HG02642 (cell line): ENCODE results near the gene S100A12.

Experiments used
- ATAC-seq: cut with Tn5 transposase; IDR thresholded peaks from one replicate; pipeline ENCODE4 v1.9.1; 2021; ENCODE audit warnings: mild to moderate bottlenecking; ENCODE audit not compliant: unreplicated experiment, poor library complexity

Gene S100A12

DNA sequence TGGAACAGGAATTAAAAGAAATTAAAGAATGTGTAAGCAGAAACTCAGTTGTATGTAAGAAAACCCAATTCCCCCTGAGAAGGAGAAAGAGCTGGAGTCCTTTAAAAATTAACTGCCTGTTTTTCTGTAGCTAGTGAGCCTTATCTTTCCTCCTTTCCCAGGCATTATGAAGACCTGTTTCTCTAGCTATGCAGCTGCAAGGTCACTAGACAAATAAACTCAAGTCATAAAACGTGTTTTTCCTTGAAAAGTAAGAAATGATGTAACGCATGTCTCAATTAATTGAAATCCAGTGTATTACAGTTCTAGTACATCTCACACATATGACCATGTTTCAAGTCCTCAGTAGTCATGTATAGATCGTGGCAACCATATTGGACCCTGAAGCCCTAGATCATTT, 5.3 kb downstream of the S100A12 start:
- ATAC-seq, result no peak

DNA sequence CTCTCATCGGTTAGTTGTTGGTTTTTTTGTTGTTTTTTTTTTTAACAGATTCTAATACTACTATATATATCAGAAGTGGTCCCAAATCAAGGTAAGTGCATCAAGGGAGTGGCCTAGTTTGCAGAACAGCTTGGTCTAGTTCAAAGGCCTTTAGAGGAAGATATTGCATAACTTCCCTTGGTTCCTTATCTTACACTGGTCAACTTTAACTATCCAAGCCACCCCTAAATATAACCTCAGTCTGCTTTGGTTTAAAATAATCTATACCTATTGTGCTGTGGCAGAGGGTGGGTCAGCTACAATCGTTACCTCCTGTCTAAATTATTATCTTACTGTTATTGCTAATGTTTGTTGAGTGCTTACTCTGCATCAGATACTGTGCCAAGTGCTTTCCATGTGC, 6.9 kb downstream of the S100A12 start:
- ATAC-seq, result no peak

DNA sequence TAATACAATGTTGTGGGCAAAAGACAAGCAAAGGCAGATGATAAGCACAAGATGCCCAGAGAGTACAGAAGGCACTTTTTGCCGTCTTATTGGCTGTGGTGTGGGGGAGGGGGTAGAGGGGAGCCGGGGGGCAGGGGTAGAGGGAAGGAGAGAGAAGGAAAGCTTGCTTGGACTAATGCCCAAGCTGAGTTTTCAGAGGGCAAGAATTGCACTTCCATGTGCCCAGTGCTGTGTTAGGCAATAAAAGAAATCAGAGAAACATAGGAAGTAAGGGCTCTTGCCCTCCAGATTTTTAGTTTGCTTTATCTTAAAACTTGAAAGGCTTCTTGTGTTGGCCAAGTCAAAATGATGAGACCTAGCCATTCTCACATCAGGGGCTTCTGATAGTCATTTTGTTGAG, 8.3 kb downstream of the S100A12 start:
- ATAC-seq, result no peak

DNA sequence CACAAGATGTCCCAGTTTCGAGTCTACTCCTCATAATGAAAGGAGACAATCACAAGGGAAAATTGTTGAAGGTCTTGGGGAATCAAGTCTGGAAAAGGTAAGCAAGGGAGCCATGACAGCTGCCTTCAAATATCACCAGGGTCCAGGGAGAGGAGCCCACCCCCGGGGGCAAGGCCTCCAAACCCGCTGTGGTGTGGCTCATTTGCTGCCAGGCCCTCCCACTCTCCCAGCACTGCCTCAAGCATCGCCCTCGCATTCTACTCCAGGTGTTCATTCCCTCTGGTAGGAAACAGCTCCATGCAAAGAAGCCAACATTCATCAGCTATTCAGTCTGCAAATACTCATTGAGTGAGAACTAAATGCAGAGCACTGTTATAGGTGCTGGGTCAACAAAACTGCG, 9.2 kb downstream of the S100A12 start:
- no peak for ATAC-seq

DNA sequence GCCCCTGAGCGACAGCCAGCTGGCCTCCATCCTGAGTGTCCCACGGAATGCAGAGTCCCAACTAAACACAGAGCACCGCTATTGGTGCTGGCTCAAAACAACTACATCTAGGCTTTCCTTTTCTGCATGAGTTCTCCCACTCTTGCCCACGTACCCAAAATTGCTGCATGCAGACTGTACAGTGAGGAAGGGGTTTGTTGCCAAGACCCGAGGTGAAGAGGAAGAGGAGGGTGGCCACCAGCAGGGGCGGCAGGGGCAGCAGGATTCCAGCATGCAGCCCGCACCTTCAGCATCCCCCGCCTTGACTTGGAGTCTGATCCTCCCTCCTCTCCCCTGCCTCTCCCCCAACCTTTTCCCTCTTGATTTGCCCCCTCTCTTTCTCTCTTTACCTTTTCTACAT, 9.7 kb downstream of the S100A12 start:
- no peak for ATAC-seq

DNA sequence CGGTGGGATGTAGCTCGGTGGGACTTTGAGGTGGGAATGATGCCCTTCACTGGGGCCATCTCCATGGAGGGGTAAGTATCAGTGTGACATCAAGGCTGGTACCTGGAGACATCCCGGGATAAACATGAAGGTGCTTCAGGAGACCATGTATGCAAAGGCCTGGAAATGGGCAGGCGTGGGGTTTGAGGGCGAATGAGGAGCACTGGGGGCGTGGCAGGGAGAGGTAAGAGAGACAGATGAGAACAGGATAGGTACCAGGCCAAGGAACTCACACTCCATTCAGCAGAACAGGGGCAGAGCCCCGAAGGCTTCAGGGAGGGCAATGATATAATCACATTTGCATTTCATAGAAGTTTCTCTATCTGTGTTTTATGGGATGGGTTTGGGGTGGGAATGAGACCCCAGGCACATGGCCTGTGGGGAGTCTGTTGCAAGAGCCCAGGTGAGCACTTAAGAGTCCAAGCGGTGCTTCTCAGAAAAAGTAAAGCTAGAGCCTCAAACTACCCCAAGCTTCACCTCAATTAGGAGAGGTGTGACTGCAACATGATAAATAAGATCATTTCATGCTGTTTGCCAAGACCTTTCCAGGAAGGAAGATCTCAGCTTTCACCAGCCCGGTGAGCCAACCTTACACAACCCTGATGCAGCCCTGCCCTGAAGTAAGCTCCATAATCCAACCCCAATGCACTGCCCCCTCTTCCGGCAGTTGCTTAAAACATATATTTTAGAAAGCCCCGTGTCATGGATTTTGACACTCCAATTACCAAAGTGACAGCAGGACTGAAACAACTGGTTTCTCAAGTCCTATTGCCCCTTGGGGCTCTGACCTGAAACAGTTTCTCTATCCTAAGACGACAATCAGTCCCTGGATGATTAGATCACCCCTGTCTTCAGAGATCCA, 10.4 kb downstream of the S100A12 start:
- ATAC-seq, result no peak

DNA sequence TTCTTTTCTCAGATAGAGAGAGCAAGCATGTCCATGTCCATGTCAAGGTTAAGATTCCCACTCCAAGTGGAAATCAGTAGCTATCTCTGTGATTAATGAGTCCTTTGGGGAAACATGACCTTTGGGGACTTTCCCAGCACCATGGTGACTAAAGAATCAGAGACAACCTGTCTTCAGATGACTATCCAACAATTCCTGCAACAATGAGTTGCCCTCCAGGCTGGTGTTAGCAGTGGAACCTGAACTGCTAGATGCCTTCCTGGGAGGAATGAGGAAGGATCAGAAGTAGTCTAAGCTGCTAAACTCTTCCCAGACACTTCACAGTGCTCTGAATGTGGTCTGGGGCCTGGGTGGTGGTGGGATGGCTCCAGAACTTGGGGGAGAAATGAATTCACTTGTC, 11.3 kb downstream of the S100A12 start:
- no peak for ATAC-seq

DNA sequence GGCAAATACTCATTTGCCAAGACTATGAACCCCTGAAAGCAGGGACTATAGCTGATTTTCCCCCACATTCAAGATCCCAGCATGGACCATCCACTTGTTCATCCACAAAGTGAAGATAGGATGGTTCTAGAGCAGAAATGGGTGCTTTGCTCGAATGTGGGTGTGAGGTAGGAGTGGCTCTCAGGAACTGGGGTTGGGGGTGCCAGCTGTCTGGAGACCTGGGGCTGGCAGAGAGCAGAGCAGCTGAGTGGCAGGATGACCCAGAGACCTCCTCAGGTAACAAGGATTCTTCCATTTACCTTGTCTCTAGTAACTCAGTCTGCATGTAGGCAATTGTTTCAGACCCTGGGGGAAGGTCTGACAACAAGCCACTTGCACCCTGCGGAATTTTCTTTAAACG, 11.8 kb downstream of the S100A12 start:
- ATAC-seq, result no peak

DNA sequence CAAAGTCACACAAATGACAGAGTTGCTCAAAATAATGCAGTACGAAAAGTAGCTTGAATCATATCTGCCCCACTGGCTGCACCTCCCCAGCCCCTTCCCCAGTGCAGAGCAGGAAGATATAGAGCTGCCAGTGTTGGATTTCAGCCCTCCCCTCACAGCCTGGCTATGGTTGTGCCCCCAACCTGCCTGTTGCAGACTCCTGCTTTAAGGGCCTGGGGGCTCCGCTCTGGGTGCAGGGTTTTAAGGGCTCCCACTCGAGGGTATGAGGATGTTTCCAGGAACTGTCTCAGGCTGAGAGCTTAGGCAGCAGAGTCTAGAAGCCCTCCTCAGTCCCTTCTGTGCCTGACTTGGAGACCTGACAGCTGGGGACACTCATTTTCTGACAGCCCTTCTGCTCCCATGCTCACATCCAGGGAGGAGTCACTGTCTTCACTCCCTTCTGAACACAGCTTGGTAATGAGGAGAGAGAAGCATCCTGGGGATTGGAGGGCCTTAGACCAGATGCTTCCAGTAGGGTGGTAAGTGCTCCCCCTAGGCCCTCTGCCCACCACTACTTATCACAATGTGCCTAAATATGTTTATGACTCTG, 13.1 kb downstream of the S100A12 start:
- no peak for ATAC-seq

DNA sequence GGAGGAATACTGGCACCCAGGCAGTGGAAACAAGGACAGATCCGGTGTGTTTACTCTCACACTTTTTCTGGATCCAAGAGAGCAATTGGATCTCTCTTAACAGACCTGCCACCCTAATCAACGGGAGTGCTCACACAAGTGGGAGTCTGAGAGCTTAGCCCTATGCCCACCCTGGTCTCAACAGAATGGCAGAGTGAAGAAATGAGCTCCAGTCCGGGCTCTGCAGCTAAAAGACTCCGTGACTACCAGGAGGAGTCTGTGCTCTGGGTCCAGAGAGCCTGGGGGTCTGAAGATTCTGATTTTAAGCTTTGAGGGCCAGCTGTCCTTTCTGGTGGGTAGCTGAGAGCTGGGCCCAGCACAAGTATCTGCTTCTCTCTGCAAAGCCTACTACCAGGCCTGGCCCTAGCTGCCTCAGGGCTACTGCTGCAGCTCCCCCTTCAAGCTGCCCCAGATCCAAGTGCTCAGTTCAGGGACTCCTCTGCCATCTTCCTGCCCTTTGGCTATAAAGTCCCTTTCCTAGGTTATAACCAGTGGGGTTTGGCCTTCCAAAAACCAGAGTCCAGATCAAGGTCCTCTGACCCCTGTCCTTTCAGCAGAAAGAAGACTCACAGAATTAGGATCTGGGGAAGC, 13.8 kb downstream of the S100A12 start:
- no peak for ATAC-seq

DNA sequence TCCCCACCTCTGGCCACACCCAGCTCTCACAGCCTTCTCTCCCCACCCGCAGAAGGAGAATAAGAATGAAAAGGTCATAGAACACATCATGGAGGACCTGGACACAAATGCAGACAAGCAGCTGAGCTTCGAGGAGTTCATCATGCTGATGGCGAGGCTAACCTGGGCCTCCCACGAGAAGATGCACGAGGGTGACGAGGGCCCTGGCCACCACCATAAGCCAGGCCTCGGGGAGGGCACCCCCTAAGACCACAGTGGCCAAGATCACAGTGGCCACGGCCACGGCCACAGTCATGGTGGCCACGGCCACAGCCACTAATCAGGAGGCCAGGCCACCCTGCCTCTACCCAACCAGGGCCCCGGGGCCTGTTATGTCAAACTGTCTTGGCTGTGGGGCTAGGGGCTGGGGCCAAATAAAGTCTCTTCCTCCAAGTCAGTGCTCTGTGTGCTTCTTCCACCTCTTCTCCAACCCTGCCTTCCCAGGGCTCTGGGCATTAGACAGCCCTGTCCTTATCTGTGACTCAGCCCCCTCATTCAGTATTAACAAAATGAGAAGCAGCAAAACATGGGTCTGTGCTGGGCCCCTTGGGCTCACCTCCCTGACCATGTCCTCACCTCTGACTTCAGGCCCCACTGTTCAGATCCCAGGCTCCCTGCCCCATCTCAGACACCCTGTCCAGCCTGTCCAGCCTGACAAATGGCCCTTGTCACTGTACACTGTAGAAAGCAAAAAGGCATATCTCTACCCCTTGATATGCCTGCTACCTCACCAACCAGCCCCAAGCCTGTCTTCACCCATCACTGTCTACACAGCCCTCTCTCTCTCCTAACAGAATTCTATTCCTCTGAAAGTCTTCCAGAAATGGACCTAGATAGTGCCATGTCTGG, 14.6 kb downstream of the S100A12 start:
- no peak for ATAC-seq

DNA sequence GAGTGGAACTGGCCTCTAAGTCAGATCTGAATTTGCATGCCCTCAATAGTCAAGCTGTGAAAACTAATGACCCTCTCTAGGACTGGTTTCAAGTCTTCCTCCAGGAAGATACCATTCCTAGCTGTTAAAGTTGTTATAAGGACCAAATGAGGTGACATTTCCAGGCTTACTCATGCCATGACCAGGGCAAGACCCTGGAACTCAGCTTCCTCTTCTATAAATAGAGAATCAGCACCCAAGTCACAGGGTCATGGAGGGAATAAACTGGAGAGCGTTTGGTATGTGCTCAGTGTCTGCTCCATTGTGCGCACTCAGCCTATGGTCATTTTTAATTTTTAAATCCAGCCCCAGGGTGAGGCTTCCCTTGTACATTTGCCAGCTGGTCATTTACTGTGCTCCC, 15.2 kb downstream of the S100A12 start:
- no peak for ATAC-seq

DNA sequence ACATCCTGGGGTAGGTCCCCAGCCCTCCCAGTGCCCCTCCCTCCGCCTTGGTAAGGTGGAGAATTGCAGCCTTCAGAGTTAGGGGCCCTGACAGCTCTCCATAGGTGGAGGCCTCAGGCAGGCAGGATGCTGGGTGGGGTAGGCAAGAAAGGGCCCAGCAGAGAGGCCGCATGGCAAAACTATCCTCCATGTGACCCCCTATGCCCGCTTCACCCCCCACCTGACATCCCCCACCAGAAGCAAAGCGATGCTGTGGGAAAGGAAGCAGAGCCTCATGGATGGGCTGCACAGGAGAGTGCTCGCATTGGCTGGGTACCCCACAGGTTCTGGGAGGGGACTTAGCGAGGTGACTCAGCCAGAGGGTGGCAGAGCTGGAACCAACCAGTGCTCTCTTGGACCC, 16.2 kb downstream of the S100A12 start:
- ATAC-seq, result no peak

DNA sequence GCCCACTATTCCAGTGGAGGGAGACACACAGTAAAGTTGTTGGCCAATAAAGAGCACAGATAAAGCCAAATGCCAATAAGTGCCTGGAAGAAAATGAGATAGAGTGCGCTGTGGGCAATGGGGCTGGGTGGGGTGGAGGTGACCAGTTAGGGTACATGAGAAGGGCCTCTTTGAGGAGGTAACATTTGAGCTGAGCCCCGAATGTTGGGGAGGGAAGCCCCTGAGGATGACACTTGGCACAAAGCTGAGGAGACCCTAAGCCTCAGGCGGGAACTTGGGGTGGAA, 16.8 kb downstream of the S100A12 start:
- no peak for ATAC-seq

DNA sequence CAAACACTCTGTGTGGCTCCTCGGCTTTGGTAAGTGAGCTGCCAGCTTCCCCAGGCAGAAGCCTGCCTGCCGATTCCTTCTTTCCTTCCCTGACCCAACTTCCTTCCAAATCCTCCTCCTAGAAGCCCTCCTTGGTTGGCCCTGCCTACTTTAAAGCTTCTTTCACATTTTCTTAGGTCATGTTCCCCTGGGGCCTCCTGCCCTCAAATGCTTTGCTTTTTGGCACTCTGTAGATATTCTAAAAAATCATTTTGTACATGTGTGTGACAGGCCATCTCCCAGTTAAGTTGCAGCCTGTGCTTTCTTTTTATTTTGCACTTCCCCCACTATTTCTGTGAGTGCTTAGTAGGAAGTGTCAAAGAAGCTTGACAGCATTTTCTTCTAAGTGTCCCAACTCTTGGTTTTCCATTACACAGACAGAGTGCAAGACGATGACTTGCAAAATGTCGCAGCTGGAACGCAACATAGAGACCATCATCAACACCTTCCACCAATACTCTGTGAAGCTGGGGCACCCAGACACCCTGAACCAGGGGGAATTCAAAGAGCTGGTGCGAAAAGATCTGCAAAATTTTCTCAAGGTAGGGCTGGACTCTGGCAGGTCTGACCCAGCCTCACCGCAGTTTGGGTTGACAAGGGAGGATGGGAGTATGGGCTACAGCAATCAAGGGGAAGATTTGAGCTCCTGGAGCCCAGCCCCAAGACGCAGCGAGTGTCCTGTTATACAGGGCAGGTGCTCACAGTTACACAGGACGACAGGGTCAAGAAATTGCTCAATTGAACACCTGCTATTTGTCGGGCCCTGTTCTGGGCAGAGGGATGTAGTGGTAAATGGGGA, 17.3 kb downstream of the S100A12 start, which contains the start of gene S100A9:
Gene S100A9 (plus strand): TSS at position 2 of the 838 bp plus-strand sequence. CDS start 430 bp downstream, at position 432.
- ATAC-seq, result no peak

DNA sequence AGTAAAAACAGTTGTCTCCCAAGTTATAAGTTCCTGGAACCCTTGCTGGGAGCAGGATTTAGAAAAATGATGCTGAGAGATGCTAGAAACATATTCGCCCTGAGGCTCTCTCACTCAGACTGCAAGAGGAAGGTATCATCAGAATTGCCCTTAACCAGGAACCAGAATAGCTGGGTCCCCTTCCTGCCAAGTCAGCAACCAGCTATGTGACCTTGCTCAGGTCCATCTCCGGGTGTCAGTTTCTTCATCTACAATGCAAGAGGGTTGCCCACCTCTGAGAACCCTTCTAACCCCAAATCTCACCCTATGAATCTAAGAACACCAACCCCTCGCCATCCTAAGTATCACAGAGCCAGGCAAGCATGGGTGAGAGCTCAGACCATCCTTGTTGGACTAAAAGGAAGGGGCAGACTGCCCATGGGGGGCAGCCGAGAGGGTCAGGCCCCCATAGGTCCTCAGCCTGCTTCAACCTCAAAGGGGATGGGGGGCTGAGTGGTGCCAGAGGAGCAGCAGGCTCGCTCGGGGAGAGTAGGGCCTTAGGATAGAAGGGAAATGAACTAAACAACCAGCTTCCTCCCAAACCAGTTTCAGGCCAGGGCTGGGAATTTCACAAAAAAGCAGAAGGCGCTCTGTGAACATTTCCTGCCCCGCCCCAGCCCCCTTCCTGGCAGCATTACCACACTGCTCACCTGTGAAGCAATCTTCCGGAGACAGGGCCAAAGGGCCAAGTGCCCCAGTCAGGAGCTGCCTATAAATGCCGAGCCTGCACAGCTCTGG, 18.2 kb downstream of the S100A12 start:
- ATAC-seq, result no peak

DNA sequence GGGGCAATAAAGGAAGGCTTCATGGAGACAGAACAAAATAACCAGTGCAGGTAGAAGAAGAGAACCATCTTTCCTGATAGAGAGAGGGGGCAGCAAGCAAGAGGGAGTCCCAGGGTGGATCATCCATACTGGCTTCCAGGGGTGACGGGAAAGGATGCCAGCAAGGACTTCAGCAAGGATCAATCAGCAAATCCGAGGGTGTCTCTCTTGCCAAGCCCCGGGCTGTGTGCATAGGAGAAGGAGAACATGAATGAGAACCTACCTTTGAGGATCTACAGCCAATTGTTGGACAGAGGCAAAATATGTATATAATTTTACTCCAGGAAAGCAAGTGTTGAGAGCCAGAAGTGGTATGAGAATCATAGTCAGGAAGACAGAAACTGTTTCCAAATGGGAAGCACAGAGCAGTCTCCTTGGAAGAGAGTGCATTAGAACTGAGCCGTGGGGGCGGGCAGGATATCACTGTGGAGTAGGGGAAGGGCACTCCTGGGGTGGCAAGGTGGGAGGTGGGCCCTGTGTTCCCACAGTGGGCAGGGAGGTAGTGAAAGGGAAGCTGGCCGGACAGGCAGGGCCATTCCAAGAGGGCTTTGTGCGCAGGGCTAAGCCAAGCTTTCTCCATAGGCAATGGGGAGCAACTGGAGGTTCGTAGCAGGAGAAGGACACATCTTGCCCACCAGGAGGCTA, 18.9 kb downstream of the S100A12 start:
- no peak for ATAC-seq

DNA sequence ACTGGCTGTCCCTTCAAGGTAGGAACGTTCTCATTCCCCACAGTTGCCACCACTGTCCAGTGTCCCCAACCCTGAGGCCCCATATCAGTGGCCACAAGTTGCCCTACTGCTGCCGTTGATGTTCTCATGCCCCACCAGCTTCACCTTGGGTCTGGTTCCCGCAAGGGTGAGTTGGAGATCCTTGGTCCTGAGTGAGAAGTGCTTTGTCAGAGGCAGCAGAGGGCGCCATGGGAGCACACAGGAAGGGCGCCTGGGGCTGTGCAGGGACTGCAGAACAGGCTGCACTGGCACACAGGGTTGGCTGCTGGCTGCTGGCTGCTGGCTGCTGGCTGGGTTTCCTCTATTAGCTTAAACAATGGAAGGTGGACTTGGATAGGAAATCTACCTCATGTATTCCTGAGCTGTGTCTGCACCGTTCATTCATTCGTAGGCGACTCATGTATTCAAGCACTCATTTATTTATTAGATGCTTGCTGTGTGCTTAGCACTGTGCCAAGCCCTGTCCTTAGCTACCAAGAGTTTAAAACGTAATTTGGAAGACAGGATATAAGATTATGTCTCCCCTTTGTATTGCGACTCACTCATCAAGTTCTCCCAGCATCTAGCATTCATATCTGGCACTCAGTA, 19.9 kb downstream of the S100A12 start:
- ATAC-seq, result no peak
